ENCODE results near the gene PSTK.

Gene PSTK

GRCh38 chr10:122995936-122996335, 15.7 kb downstream of the PSTK start:
- Histone ChIP-seq H3K9me3 (ENCODE audit: control insufficient read depth, insufficient read depth, low read length) (no peaks in the 10 kb centered on the region), H3K27me3 (ENCODE audit: control insufficient read depth, insufficient read depth, low read length) (no peaks in the 10 kb centered on the region), H3K36me3 (ENCODE audit: control insufficient read depth, insufficient read depth, low read length) (no peaks in the 10 kb centered on the region), H3K4me1 (ENCODE audit: control insufficient read depth, insufficient read depth, low read length) (peaks cover 5% of the 10 kb centered on the region), H3K4me3 (ENCODE audit: low read depth, low read length) (no peak overlapping the region), H3K9ac (ENCODE audit: low read depth, low read length) (no peak overlapping the region)

GRCh38 chr10:122997864-122998263, 17.7 kb downstream of the PSTK start:
- no peak overlapping the region for H3K9ac ChIP-seq (ENCODE audit: low read depth, low read length)
- no peaks in the 10 kb centered on the region for H3K36me3 ChIP-seq (ENCODE audit: control insufficient read depth, insufficient read depth, low read length)
- no peaks in the 10 kb centered on the region for H3K27me3 ChIP-seq (ENCODE audit: control insufficient read depth, insufficient read depth, low read length)
- no peaks in the 10 kb centered on the region for H3K9me3 ChIP-seq (ENCODE audit: control insufficient read depth, insufficient read depth, low read length)
- no peak overlapping the region for H3K4me3 ChIP-seq (ENCODE audit: low read depth, low read length)
- peaks cover 5% of the 10 kb centered on the region for H3K4me1 ChIP-seq (ENCODE audit: control insufficient read depth, insufficient read depth, low read length)

- no peak overlapping the region for H3K9ac ChIP-seq (ENCODE audit: low read depth, low read length)
- H3K4me3 ChIP-seq (ENCODE audit: low read depth, low read length), result no peak overlapping the region
- H3K27me3 ChIP-seq (ENCODE audit: control insufficient read depth, insufficient read depth, low read length), result no peaks in the 10 kb centered on the region
- H3K9me3 ChIP-seq (ENCODE audit: control insufficient read depth, insufficient read depth, low read length), result no peaks in the 10 kb centered on the region
- H3K4me1 ChIP-seq (ENCODE audit: control insufficient read depth, insufficient read depth, low read length), result peaks cover 5% of the 10 kb centered on the region
- H3K36me3 ChIP-seq (ENCODE audit: control insufficient read depth, insufficient read depth, low read length), result no peaks in the 10 kb centered on the region
These were observed 18.2 kb downstream of the PSTK start for GRCh38 chr10:122998360-122998917.

DNA sequence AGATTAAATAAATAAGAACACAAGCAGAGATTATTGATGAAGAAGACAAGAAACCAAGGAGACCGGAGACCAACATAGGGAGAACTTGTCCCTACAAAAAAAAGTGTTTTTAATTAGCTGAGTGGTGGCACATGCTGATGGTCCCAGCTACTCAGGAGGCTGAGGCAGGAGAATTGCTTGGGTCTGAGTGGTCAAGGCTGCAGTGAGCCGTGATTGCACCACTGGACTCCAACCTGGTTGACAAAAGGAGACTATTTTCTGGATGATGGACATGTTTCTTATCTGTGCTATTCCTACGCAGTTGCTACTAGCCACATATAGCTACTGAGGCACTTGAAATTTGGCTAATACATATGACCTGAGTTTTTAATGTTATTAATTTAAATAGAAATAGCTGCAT, 18.7 kb downstream of the PSTK start:
- H3K36me3 ChIP-seq (ENCODE audit: control insufficient read depth, insufficient read depth, low read length), result no peaks in the 10 kb centered on the region
- H3K4me3 ChIP-seq (ENCODE audit: low read depth, low read length), result no peak overlapping the region
- H3K27me3 ChIP-seq (ENCODE audit: control insufficient read depth, insufficient read depth, low read length), result no peaks in the 10 kb centered on the region
- H3K9me3 ChIP-seq (ENCODE audit: control insufficient read depth, insufficient read depth, low read length), result no peaks in the 10 kb centered on the region
- peaks cover 5% of the 10 kb centered on the region for H3K4me1 ChIP-seq (ENCODE audit: control insufficient read depth, insufficient read depth, low read length)
- no peak overlapping the region for H3K9ac ChIP-seq (ENCODE audit: low read depth, low read length)

DNA sequence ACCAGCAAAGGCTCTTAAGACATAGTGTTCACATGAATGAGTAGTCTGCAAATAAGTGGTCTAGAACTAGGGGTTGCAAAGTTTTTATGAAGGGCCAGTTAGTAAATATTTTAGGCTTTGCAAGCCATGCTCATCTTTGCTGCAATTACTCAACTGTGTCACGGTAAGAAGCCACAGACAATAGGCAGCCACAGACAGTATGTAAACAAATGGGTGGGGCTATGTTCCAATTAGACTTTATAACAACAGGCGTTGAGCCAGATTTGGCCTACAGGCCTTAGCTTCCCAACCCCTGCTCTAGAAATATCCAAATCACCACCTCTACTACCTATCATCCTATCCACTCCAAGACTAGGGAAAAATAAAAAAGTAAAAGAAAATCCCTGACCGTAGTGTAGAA, 19.1 kb downstream of the PSTK start:
- no peaks in the 10 kb centered on the region for H3K27me3 ChIP-seq (ENCODE audit: control insufficient read depth, insufficient read depth, low read length)
- H3K9me3 ChIP-seq (ENCODE audit: control insufficient read depth, insufficient read depth, low read length), result no peaks in the 10 kb centered on the region
- no peaks in the 10 kb centered on the region for H3K36me3 ChIP-seq (ENCODE audit: control insufficient read depth, insufficient read depth, low read length)
- peaks cover 5% of the 10 kb centered on the region for H3K4me1 ChIP-seq (ENCODE audit: control insufficient read depth, insufficient read depth, low read length)
- H3K4me3 ChIP-seq (ENCODE audit: low read depth, low read length), result no peak overlapping the region
- H3K9ac ChIP-seq (ENCODE audit: low read depth, low read length), result no peak overlapping the region

- H3K9me3 ChIP-seq (ENCODE audit: control insufficient read depth, insufficient read depth, low read length), result no peaks in the 10 kb centered on the region
- peaks cover 5% of the 10 kb centered on the region for H3K4me1 ChIP-seq (ENCODE audit: control insufficient read depth, insufficient read depth, low read length)
- H3K27me3 ChIP-seq (ENCODE audit: control insufficient read depth, insufficient read depth, low read length), result no peaks in the 10 kb centered on the region
- H3K4me3 ChIP-seq (ENCODE audit: low read depth, low read length), result no peak overlapping the region
- H3K9ac ChIP-seq (ENCODE audit: low read depth, low read length), result no peak overlapping the region
- no peaks in the 10 kb centered on the region for H3K36me3 ChIP-seq (ENCODE audit: control insufficient read depth, insufficient read depth, low read length)
These were observed 20.0 kb downstream of the PSTK start for GRCh38 chr10:123000155-123000554.

DNA sequence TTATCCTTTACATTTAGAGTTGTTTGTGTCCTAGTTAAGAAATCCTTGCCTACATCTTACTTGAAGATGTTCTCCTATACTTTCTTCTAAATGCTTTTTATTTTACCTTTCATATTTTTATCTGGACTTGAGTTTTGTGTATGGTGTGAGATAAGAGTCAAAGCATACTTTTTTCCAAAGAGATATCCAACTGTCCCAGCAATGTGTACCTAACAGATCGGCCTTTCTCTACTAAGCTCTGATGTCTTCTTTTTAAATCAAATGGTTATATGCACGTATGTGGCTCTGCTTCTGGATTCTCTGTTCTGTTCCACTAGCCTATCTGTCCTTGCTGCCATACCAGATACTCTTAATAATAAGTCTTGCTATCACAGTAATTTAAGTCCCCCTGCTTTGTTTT, 21.2 kb downstream of the PSTK start:
- Histone ChIP-seq H3K4me1 (ENCODE audit: control insufficient read depth, insufficient read depth, low read length) (peaks cover 5% of the 10 kb centered on the region), H3K9me3 (ENCODE audit: control insufficient read depth, insufficient read depth, low read length) (no peaks in the 10 kb centered on the region), H3K9ac (ENCODE audit: low read depth, low read length) (no peak overlapping the region), H3K27me3 (ENCODE audit: control insufficient read depth, insufficient read depth, low read length) (no peaks in the 10 kb centered on the region), H3K4me3 (ENCODE audit: low read depth, low read length) (no peak overlapping the region), H3K36me3 (ENCODE audit: control insufficient read depth, insufficient read depth, low read length) (no peaks in the 10 kb centered on the region)

- Histone ChIP-seq H3K9ac (ENCODE audit: low read depth, low read length) (no peak overlapping the region), H3K36me3 (ENCODE audit: control insufficient read depth, insufficient read depth, low read length) (no peaks in the 10 kb centered on the region), H3K27me3 (ENCODE audit: control insufficient read depth, insufficient read depth, low read length) (peaks cover 2% of the 10 kb centered on the region), H3K9me3 (ENCODE audit: control insufficient read depth, insufficient read depth, low read length) (no peaks in the 10 kb centered on the region), H3K4me3 (ENCODE audit: low read depth, low read length) (no peak overlapping the region), H3K4me1 (ENCODE audit: control insufficient read depth, insufficient read depth, low read length) (peaks cover 5% of the 10 kb centered on the region)
These were observed 24.1 kb downstream of the PSTK start for GRCh38 chr10:123004298-123004697.

- Histone ChIP-seq H3K9ac (ENCODE audit: low read depth, low read length) (peak overlapping the region; percentile 85), H3K36me3 (ENCODE audit: control insufficient read depth, insufficient read depth, low read length) (no peaks in the 10 kb centered on the region), H3K9me3 (ENCODE audit: control insufficient read depth, insufficient read depth, low read length) (no peaks in the 10 kb centered on the region), H3K27me3 (ENCODE audit: control insufficient read depth, insufficient read depth, low read length) (peaks cover 22% of the 10 kb centered on the region), H3K4me3 (ENCODE audit: low read depth, low read length) (peak overlapping the region; percentile 87), H3K4me1 (ENCODE audit: control insufficient read depth, insufficient read depth, low read length) (peaks cover 3% of the 10 kb centered on the region)
These were observed 27.6 kb downstream of the PSTK start for GRCh38 chr10:123007558-123008354.

- Histone ChIP-seq H3K4me1 (ENCODE audit: control insufficient read depth, insufficient read depth, low read length) (peaks cover 3% of the 10 kb centered on the region), H3K4me3 (ENCODE audit: low read depth, low read length) (peak within 1 kb of the TSS; percentile 90), H3K9me3 (ENCODE audit: control insufficient read depth, insufficient read depth, low read length) (no peaks in the 10 kb centered on the region), H3K27me3 (ENCODE audit: control insufficient read depth, insufficient read depth, low read length) (peaks cover 22% of the 10 kb centered on the region), H3K9ac (ENCODE audit: low read depth, low read length) (peak within 1 kb of the TSS; percentile 85), H3K36me3 (ENCODE audit: control insufficient read depth, insufficient read depth, low read length) (no peaks in the 10 kb centered on the region)
These were observed 28.3 kb downstream of the PSTK start, which contains the start of the genes ACADSB and IKZF5 for GRCh38 chr10:123008355-123009104. Gene ACADSB, plus strand, starts transcription at chr10:123009006. Its CDS starts 24 bp downstream, at chr10:123009030. Gene IKZF5, minus strand, starts transcription at chr10:123008795. Its CDS starts 10,170 bp downstream, at chr10:122998625.

GRCh38 chr10:123009105-123009820, 29.1 kb downstream of the PSTK start:
- Histone ChIP-seq H3K36me3 (ENCODE audit: control insufficient read depth, insufficient read depth, low read length) (no peaks in the 10 kb centered on the region), H3K9ac (ENCODE audit: low read depth, low read length) (no peak overlapping the region), H3K9me3 (ENCODE audit: control insufficient read depth, insufficient read depth, low read length) (no peaks in the 10 kb centered on the region), H3K4me1 (ENCODE audit: control insufficient read depth, insufficient read depth, low read length) (peaks cover 3% of the 10 kb centered on the region), H3K27me3 (ENCODE audit: control insufficient read depth, insufficient read depth, low read length) (peaks cover 22% of the 10 kb centered on the region), H3K4me3 (ENCODE audit: low read depth, low read length) (peak overlapping the region; percentile 90)
